SK-N-SH treated with all-trans-retinoic acid at 6 μM for 48 hours (cell line): ENCODE results near the gene ADAMTS20.

Source experiments
- PATZ1 ChIP-seq: fragments of 250-450 bp; sonication (Bioruptor Pico); IDR thresholded peaks from 2 replicates; pipeline ENCODE4 v1.8.0; 2020; ENCODE audit warnings: mild to moderate bottlenecking, moderate library complexity, borderline replicate concordance
- RARB ChIP-seq: fragments of 250-450 bp; sonication (Bioruptor Pico); IDR thresholded peaks from 2 replicates; pipeline ENCODE4 v1.8.0; 2021; ENCODE audit warnings: mild to moderate bottlenecking, moderate library complexity
- ZFP3 ChIP-seq: fragments of 250-450 bp; sonication (Bioruptor Pico); IDR thresholded peaks from 2 replicates; pipeline ENCODE4 v1.5.0; 2020; ENCODE audit warnings: mild to moderate bottlenecking, moderate library complexity

GRCh38 chr12:43345023-43345422 is 207.0 kb downstream of the ADAMTS20 start:
- TF ChIP-seq ZFP3 (CRISPR knock-in tag) (no peak), RARB (CRISPR knock-in tag) (no peak), PATZ1 (CRISPR knock-in tag) (no peak)
